ENCODE measurements around the gene CD2BP2.
"Not testable (repeated sequence)": the region's sequence is repeated elsewhere in the genome, so short reads cannot be mapped to it uniquely, and the experiment has no call there.

CD2BP2 gene

DNA sequence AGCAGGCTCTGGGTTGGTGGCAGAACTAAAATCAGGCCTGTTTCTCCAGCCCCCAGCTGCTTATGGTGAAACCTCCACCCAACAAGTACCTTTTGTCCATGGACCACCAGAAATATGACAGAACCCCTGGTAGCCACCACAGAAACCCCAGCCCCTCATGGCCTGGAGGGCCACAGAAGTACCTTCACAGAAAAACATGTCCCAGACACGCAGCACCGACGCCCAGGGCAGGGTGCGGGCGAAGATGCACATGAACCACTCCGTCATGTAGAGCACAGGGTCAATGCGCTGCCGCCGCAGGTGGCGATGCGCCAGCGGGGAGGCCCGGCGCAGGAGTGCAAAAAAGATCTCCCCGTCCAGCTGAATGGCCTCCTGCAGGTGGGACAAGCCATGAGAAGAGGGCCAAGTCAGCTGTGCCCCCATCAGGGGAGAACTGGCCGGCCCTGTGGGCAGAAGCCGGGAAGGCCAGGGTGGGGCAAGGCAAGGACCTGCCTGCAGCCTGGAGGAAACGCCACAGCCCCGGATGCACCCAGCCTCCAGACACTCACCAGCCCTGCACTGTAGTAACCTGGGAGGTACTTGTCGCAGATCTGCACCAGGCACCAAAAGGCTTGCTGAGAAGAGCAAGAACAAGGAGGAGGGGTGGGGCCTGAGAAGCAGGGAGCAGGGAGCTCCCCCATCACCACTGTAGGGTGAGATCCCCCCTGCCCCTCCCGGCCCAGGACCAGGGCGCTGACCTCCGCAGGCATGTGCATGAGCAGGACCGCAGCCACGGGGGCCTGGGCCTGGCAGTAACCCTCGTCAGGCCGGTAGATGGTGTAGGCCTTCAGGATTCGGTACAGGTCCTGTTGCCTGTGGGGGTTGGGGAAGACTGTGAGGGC lies 4.1 kb upstream of the CD2BP2 start:
- DNase-seq (ENCODE audit: low spot score) = no peak

DNA sequence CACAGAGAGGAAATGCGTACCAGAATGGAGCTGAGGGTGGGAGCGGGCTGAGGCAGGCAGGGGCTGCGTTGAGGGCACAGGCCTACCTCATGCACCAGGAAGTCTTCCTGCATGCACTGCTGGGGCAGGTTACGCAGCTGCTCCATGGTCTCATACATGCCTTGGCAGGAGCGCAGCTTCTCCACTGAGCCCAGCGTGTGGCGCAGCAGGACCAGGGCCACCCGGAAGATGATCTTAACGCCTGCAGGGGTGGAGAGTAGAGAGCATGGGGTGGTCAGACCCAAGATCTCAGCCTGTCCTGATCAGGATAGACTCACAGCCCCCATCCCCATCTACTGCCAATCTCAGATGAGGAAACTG lies 3.4 kb upstream of the CD2BP2 start:
- DNase-seq (ENCODE audit: low spot score) = no peak

DNA sequence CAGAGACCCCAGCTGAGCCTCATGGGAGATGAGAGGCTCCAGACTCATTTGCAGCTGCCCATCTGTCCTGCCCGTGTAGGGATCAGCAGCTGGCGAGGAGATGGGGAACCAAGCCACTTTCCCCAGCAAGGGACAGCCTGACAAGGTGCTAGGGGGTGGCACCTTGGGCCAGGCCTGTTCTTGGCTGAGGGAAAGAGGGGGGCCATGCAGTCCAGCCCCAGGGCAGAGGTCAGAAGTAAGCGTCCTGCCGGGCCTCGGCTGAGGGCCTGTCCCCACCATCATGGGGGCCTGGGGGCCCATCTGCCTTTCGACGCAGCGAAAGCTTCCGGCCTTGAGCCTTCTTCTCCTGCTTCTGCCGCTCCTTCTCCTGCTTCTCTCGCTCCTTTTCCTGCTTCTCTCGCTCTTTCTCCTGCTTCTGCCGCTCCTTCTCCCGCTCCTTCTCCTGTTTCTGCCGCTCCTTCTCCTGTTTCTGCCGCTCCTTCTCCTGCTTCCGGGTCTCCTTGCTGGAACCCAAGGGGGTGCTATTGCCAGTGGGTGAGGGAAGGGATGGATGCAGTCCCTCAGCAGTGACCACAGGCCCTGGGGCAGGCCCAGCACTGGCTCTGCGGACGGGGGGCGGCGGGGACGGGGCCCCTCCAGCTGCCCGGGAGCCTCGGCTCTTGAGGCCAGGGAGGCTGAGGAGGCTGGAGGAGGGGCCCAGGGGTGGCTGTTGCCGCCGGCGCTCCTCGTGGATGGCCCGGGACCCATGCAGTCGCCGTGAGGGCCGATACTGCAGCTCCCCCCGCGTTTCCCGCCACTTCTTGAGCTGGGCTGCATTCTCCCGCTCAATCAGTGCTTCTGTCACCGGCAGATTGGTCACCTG lies 2.8 kb upstream of the CD2BP2 start:
- no peak for DNase-seq (ENCODE audit: low spot score)

DNA sequence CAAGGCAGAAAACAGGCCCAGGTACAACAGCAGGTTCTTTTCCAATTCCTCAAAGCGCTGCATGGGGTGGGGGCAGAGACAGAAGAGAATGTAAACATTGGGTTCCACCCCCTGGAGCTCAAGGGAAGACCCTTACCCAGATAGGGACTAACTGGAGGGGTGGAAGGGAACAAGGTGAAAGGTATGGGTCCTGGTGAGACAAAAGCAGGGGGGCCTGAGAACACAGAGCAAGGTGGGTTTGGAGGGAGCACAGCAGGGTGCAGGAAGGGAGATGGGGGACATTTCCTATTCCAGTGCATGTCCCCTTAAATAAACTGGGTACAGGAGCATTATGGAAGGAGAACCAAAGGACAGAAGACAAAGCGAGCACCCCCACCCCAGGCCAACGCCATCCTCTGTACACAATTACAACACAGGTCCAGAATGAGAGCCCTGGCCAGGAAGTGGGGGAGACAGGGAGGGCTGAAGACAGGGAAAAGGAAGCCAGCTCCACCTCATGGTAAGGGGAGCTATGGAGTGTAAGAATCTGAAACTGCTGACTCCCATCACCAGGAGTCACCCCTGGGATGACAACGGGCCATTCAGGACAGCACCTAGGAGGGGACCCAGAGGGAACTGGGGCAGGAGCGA lies 2.1 kb upstream of the CD2BP2 start:
- no peak for DNase-seq (ENCODE audit: low spot score)

DNA sequence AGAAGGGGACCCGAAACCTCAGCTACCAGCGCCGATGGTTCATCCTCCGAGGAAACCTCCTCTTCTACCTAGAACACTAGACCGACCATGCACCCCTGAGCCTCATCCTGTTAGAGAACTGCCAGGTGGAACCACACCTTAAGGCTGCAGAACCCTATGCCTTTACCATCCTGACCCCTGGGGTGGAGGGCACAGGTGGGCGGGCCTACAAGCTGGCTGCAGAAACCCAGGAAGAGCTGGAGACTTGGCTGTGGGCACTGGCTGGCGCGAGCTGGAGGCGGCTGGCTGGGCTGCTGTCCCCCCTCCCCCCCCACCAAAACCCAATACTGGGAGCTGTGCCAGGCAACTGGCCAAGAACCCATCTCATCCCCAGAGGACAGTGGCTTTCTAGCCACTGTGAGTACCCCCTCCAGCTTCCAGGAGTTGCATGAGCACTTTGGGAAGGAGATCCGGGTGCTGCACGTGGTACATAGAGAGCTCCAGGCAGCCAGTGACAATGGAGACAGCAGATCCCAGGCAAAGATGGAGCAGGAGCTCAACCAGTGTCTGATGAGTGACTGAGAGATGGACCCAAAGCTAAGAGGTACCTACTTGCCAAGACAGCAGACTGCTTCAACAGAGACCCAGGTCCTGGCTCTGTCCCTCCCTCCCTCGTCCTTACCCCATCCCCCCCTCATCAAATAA lies 1.4 kb upstream of the CD2BP2 start:
- no peak for DNase-seq (ENCODE audit: low spot score)

- DNase-seq (ENCODE audit: low spot score) = no peak
Observed at GRCh38 chr16:30355954-30356308, 823 bp upstream of the CD2BP2 start.

- no peak for DNase-seq (ENCODE audit: low spot score)
Observed at GRCh38 chr16:30354423-30355143, 525 bp downstream of the CD2BP2 start.

GRCh38 chr16:30353438-30354129 lies 1.5 kb downstream of the CD2BP2 start:
- DNase-seq (ENCODE audit: low spot score) = no peak

DNA sequence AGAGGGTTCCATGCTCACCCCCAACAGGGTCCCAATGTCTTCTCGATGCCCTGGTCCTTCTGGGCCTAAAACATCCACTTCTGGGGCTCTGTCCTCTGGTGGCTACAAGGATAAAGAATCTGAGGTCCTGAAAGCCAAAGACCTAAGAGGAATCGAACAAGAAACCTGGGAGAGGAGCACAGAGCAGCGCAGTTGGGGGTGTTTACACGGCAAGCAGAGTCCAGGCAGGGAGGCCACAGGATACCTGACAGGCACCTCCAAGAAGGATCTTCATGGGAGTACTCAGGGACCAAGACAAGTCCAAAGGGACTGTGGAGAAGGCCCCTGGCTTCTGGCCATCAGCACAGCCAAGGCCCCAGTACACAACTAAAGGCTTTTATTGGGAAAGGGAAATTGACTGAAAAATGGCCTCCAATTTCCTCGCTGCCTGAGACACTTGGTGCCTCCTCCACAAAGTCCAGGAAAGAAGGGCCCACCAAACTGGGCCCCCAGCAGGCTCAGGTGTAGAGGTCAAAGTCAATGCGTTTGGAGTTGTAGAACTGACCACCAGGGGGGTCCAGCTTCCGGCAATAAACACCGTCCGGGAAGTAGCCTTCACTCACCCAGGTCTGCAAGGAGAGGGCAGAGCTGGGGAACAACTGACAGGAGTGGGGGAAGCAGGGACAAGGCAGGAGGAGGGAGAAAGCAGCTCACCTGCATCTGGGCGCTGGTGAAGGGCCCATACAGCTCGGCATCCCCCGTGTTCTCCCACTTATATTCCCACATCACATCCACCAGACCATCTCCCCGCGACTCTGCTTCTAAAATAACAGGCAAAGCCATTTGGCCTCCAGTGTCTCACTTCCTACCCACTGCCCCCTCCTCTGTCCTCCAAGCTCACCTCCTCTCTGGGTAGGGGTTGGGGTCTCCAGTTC lies 2.4 kb downstream of the CD2BP2 start:
- DNase-seq (ENCODE audit: low spot score) = no peak

DNA sequence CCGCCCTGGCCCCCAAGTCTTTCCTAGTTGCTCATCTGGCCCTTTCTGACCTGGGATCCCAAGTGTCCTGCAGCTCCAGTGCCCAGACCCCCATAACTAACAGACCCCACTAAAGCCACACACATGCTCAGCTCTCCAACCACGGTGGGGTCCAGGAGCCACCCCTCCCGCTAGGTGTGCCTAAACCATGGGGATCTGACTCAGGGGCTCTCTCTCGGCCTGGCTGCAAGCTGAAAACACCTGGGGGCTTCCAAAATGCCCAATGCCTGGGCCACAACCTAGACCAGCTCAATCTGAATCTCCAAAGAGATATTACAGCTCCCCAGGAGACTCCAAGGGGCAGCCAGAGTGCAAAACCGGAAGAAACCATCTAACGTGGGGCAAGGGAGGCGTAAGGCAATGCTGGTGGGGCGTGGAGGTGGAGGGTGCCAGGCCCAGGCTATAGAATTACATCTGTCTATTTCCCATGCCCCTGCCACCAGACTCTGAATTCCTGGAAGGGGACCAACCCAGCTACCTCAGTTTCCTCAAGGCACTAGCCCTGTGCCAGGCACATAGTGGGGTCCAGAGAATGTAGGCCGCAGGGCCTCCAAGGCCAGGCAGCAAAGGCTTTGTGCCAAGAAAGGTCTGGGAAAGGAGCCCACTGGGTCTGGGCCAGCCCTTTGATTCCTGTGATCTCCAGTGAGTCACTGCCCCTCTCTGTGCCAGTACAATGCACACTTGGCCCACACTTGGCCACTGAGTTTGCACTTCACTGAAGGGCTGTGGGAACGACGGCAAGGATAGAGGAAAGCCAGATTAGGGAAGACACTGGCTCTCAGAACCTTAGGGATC lies 3.3 kb downstream of the CD2BP2 start:
- DNase-seq (ENCODE audit: low spot score) = no peak

DNA sequence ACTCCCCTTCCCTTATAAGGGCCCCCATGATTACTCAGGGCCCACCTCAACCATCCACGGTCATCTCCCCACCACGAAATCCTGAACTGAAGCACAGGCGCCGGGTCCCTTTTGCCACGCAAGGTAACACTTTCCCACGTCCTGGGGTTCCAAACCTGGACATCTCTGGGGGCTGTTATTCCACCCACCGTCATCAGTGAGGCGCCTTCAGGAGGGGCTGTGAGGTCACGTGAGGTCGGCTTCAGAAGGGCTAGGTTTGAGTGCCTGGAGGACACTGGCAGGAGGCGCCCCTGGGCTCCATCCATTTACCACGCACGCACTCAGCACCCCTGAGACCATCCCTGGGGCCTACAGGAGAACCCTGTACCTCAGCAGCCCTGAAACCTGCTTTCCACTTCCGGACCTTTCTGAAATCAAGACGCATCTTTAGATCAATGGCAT lies 4.1 kb downstream of the CD2BP2 start:
- no peak for DNase-seq (ENCODE audit: low spot score)

DNA sequence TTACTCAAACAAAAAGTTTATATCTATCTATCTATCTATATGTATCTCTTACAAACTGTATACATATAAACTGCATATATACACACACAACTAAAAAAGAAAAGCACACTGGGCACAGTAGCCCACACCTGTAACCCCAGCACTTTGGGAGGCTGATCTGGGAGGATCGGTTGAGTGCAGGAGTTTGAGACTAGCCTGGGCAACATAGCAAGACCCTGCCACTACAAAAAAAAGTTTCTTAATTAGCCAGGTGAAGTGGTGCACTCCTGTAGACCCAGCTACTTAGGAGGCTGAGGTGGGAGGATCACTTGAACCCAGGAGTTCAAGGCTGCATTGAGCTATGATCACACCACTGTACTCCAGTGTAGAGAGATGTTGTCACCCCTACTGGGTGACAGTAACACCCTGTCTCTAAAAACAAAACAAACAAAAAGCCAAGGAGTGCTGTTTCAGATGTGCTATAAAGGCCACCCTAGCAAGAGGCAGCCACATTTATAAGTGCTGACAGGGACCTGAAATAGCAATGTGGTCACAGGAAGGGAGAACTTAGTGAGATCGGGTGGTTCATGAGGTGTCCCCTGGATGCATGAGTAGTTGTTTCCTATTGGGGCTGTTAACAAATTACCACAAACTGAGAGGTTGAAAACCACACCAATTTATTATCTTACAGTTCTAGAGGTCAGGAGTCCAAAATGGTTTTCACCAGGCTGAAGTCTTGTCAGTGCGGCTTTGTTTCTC lies 4.8 kb downstream of the CD2BP2 start:
- no peak for DNase-seq (ENCODE audit: low spot score)

- no peak for DNase-seq (ENCODE audit: low spot score)
Observed at GRCh38 chr16:30349675-30350074, 5.4 kb downstream of the CD2BP2 start.

DNA sequence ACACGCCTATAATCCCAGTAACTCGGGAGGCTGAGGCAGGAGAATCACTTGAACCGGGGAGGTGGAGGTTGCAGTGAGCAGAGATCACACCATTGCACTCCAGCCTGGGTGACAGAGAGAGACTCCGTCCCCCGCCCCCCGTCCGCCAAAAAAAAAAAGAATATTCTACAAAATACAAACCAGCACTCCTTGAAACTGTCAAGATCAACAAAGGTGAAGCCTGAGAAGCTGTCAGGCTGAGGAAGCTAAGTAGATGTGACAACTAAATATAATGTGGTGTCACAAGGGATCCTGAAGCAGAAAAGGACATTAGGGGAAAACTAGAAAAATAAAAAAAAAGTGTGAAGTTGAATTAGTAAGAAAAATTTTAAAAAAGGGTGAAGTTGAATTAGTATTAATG lies 6.2 kb downstream of the CD2BP2 start:
- DNase-seq (ENCODE audit: low spot score) = no peak

- no peak for DNase-seq (ENCODE audit: low spot score)
Observed at GRCh38 chr16:30348113-30348512, 7.0 kb downstream of the CD2BP2 start.

- no peak for DNase-seq (ENCODE audit: low spot score)
Observed at GRCh38 chr16:30346286-30346685, 8.8 kb downstream of the CD2BP2 start.

DNA sequence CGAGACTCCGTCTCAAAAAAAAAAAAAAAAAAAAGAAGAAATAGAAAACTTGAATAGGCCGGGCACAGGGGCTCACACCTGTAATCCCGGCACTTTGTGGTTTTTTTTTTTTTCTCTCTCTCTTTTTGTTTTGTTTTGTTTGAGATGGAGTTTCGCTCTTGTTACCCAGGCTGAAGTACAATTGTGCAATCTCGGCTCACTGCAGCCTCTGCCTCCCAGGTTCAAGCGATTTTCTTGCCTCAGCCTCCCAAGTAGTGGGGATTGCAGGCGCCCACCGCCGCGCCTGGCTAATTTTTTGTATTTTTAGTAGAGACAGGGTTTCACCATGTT lies 11.7 kb downstream of the CD2BP2 start:
- not testable (repeated sequence) for DNase-seq (ENCODE audit: low spot score)
